HEK293 (cell line): ENCODE measurements around the gene SLC66A2.

Experiments
- CTCF ChIA-PET: fragments of 350-600 bp; formaldehyde crosslinking; extraction: SDS; loops from one replicate; lab custom pipeline; 2021; ENCODE audit warnings: antibody characterized with exemption; lab: Yijun Ruan, JAX
- POLR2A ChIA-PET: fragments of 300-600 bp; formaldehyde crosslinking; extraction: SDS; loops from one replicate; lab custom pipeline; 2020; ENCODE audit warnings: antibody characterized with exemption, inconsistent platforms; lab: Yijun Ruan, JAX
- H3K27ac ChIP-seq: fragments of 200-500 bp; sonication (Bioruptor generic); 2 replicates; pipeline ENCODE4 v1.5.1; 2014; ENCODE audit warnings: low read depth, low read length, control low read depth, inconsistent platforms; ENCODE audit errors: extremely low read depth
- H3K36me3 ChIP-seq, 2 experiments: fragments of 200-500 bp in 1 of 2; sonication (Bioruptor generic) in 1 of 2; 1 replicate in 1 of 2; 2 replicates in 1 of 2; pipeline ENCODE4 v1.5.1; 2014 to 2017; ENCODE audit warnings: inconsistent platforms in 2 of 2, low read length in 2 of 2; ENCODE audit not compliant: control insufficient read depth in 2 of 2, insufficient read depth in 1 of 2
- H3K4me1 ChIP-seq: fragments of 200-500 bp; sonication (Bioruptor generic); 2 replicates; pipeline ENCODE4 v1.5.1; 2014; ENCODE audit warnings: mild to moderate bottlenecking, low read length, inconsistent platforms; ENCODE audit not compliant: control insufficient read depth, insufficient read depth
- H3K4me3 ChIP-seq: 2 replicates; pipeline ENCODE4 v1.5.1; 2011; ENCODE audit warnings: low read depth, mild to moderate bottlenecking, control low read depth, low read length, moderate library complexity
- H3K9me3 ChIP-seq: fragments of 200-500 bp; sonication (Bioruptor generic); 2 replicates; pipeline ENCODE4 v1.5.1; 2014; ENCODE audit warnings: low read depth, low read length, inconsistent platforms; ENCODE audit not compliant: control insufficient read depth, insufficient read depth
- AEBP2 ChIP-seq: fragments of 450-650 bp; formaldehyde crosslinking; IDR thresholded peaks from 2 replicates; pipeline ENCODE4 v1.5.1; 2016; ENCODE audit warnings: missing biosample characterization, missing genetic modification characterization, borderline replicate concordance
- CTCF ChIP-seq: fragments of 450-650 bp; formaldehyde crosslinking; IDR thresholded peaks from 2 replicates; pipeline ENCODE4 v1.5.1; 2016; ENCODE audit warnings: missing biosample characterization, missing genetic modification characterization
- GLI2 ChIP-seq: fragments of 450-650 bp; formaldehyde crosslinking; IDR thresholded peaks from 2 replicates; pipeline ENCODE4; 2017; ENCODE audit warnings: missing biosample characterization, missing genetic modification characterization, low read depth, borderline replicate concordance
- HIC1 ChIP-seq: fragments of 450-650 bp; formaldehyde crosslinking; IDR thresholded peaks from 2 replicates; pipeline ENCODE4 v1.5.1; 2016; ENCODE audit warnings: missing biosample characterization, missing genetic modification characterization
- OVOL3 ChIP-seq: fragments of 450-650 bp; formaldehyde crosslinking; IDR thresholded peaks from 2 replicates; pipeline ENCODE4 v1.5.1; 2016; ENCODE audit warnings: missing biosample characterization, missing genetic modification characterization
- PRDM2 ChIP-seq: fragments of 450-650 bp; formaldehyde crosslinking; IDR thresholded peaks from 2 replicates; pipeline ENCODE4 v1.5.1; 2016; ENCODE audit warnings: missing biosample characterization, missing genetic modification characterization, borderline replicate concordance
- SCRT2 ChIP-seq: fragments of 450-650 bp; formaldehyde crosslinking; IDR thresholded peaks from 2 replicates; pipeline ENCODE4 v1.5.1; 2016; ENCODE audit warnings: missing biosample characterization, missing genetic modification characterization
- TRIM28 ChIP-seq: IDR thresholded peaks from 2 replicates; pipeline ENCODE4 v1.6.1; 2011; ENCODE audit warnings: low read length, control low read depth, borderline replicate concordance
- ZBTB10 ChIP-seq: fragments of 450-650 bp; formaldehyde crosslinking; IDR thresholded peaks from 2 replicates; pipeline ENCODE4 v1.5.1; 2016; ENCODE audit warnings: missing biosample characterization, missing genetic modification characterization
- ZIC2 ChIP-seq: fragments of 450-650 bp; formaldehyde crosslinking; IDR thresholded peaks from 2 replicates; pipeline ENCODE4 v1.5.1; 2016; ENCODE audit warnings: missing biosample characterization, missing genetic modification characterization
- ZNF169 ChIP-seq: fragments of 450-650 bp; formaldehyde crosslinking; IDR thresholded peaks from 2 replicates; pipeline ENCODE4 v1.5.1; 2016; ENCODE audit warnings: missing biosample characterization, missing genetic modification characterization
- ZNF404 ChIP-seq: fragments of 450-650 bp; formaldehyde crosslinking; IDR thresholded peaks from 2 replicates; pipeline ENCODE4 v1.5.1; 2017; ENCODE audit warnings: missing biosample characterization, missing genetic modification characterization
- ZNF416 ChIP-seq: fragments of 450-650 bp; formaldehyde crosslinking; IDR thresholded peaks from 2 replicates; pipeline ENCODE4 v1.5.1; 2016; ENCODE audit warnings: missing biosample characterization, missing genetic modification characterization
- ZNF488 ChIP-seq: fragments of 450-650 bp; formaldehyde crosslinking; IDR thresholded peaks from 2 replicates; pipeline ENCODE4 v1.5.1; 2016; ENCODE audit warnings: missing biosample characterization, missing genetic modification characterization
- ZNF549 ChIP-seq: fragments of 450-650 bp; IDR thresholded peaks from 2 replicates; pipeline ENCODE4 v1.5.1; 2018; ENCODE audit warnings: missing biosample characterization, missing genetic modification characterization, mild to moderate bottlenecking, inconsistent platforms, moderate library complexity
- ZNF558 ChIP-seq: fragments of 450-650 bp; formaldehyde crosslinking; IDR thresholded peaks from 2 replicates; pipeline ENCODE4 v1.5.1; 2016; ENCODE audit warnings: missing biosample characterization, missing genetic modification characterization
- ZNF645 ChIP-seq: fragments of 450-650 bp; formaldehyde crosslinking; IDR thresholded peaks from 2 replicates; pipeline ENCODE4; 2016; ENCODE audit warnings: missing biosample characterization, missing genetic modification characterization
- ZSCAN23 ChIP-seq: fragments of 450-650 bp; formaldehyde crosslinking; IDR thresholded peaks from 2 replicates; pipeline ENCODE4 v1.5.1; 2016; ENCODE audit warnings: missing biosample characterization, missing genetic modification characterization

Gene SLC66A2

GRCh38 chr18:79921984-79922965, 29.2 kb downstream of the SLC66A2 start (continued):
- TF ChIP-seq TRIM28 (no peak), SCRT2 (tag by site-specific recombination) (no peak), AEBP2 (tag by site-specific recombination) (no peak)

- H3K27ac ChIP-seq, result no peak overlapping the region
- H3K4me3 ChIP-seq, result no peak overlapping the region
- peaks cover 4 to 23% of the 10 kb centered on the region in 2 experiments; a peak in 2 of 3 replicates for H3K36me3 ChIP-seq
- ChIA-PET POLR2A (no interaction called here), CTCF (interaction anchor here (0.6 kb wide), 1 partner anchor 11 kb away, joined by 4 read pairs; no protein-coding TSS in a partner anchor)
- H3K4me1 ChIP-seq, result no peaks in the 10 kb centered on the region
- no peaks in the 10 kb centered on the region for H3K9me3 ChIP-seq
- no peak for TF ChIP-seq ZNF558 (tag by site-specific recombination)
- no peak for TF ChIP-seq GLI2
- no peak for TF ChIP-seq OVOL3
- no peak for TF ChIP-seq ZNF488 (tag by site-specific recombination)
- no peak for TF ChIP-seq ZBTB10
- no peak for TF ChIP-seq ZNF416 (tag by site-specific recombination)
- TF ChIP-seq CTCF (tag by site-specific recombination), result no peak
- TF ChIP-seq ZNF645 (tag by site-specific recombination), result no peak
- no peak for TF ChIP-seq ZNF549
- TF ChIP-seq PRDM2 (tag by site-specific recombination), result no peak
- no peak for TF ChIP-seq ZIC2 (tag by site-specific recombination)
- no peak for TF ChIP-seq ZNF404 (tag by site-specific recombination)
- TF ChIP-seq ZSCAN23 (tag by site-specific recombination), result no peak
- TF ChIP-seq ZNF169 (tag by site-specific recombination), result no peak
- no peak for TF ChIP-seq HIC1
Observed at GRCh38 chr18:79919089-79919488, 32.4 kb downstream of the SLC66A2 start.
